Dermis microvascular lymphatic vessel endothelial cell (primary cell): ENCODE data around the gene ZNF213. TPM values are rescaled to one million over a fixed set of nuclear protein-coding genes. Genes with fewer than 3 reads are reported as not detected.
A peak's percentile ranks its signal among the peaks of the same experiment; 100 is the strongest.

Experiments used
- DNase-seq, 2 donors: peaks; one replicate each; pipeline versions ENCODE4 v3.0.0 to v3.0.0-alpha.2; 2010; ENCODE audit warnings: low read depth in 2 of 2
- total RNA-seq: library from RNA; depleted of rRNA; stranded (reverse); fragments of >200 nt; gene quantifications from 2 replicates; pipeline ENCODE4 v1.2.1, GENCODE V29; 2014

The ZNF213 gene
- total RNA-seq, 1 donor from 2014 or later = 2.8 TPM

GRCh38 chr16:3190949-3191353, 56.1 kb downstream of the ZNF213 start:
- peak in 1 of 2 donors; percentile 13 for DNase-seq

Other genes starting within 250 kb of the ZNF213 start
- 19.0 and 26.6 TPM in 2 replicates for gene FLYWCH1, start 223.1 kb upstream of the ZNF213 start, total RNA-seq
- gene KREMEN2, start 170.8 kb upstream of the ZNF213 start, total RNA-seq = not detected in 2 replicates
- gene PAQR4, start 165.7 kb upstream of the ZNF213 start, total RNA-seq = 4.8 and 7.4 TPM in 2 replicates
- gene PKMYT1, start 154.6 kb upstream of the ZNF213 start, total RNA-seq = 2.5 and 3.6 TPM in 2 replicates
- gene CLDN9, start 122.1 kb upstream of the ZNF213 start, total RNA-seq = not detected in 2 replicates
- not detected in 2 replicates for gene CLDN6, start 116.8 kb upstream of the ZNF213 start, total RNA-seq
- gene TNFRSF12A, start 114.7 kb upstream of the ZNF213 start, total RNA-seq = 39.8 and 50.3 TPM in 2 replicates
- gene HCFC1R1, start 111.1 kb upstream of the ZNF213 start, total RNA-seq = 3.1 and 4.4 TPM in 2 replicates
- gene THOC6, start 111.0 kb upstream of the ZNF213 start, total RNA-seq = 22.2 and 24.3 TPM in 2 replicates
- gene BICDL2, start 98.1 kb upstream of the ZNF213 start, total RNA-seq = not detected in 2 replicates
- under 0.01 and 0.13 TPM in 2 replicates for gene MMP25, start 88.5 kb upstream of the ZNF213 start, total RNA-seq
- gene IL32, start 69.4 kb upstream of the ZNF213 start, total RNA-seq = 52.0 and 53.5 TPM in 2 replicates
- not detected in 2 replicates for gene ZSCAN10, start 35.7 kb upstream of the ZNF213 start, total RNA-seq
- 14.9 and 17.2 TPM in 2 replicates for gene ZNF205, start 22.4 kb upstream of the ZNF213 start, total RNA-seq
- gene OR1F1, start 53.2 kb downstream of the ZNF213 start, total RNA-seq = not detected in 2 replicates
- gene ZNF200, start 100.1 kb downstream of the ZNF213 start, total RNA-seq = 8.2 and 9.4 TPM in 2 replicates
- gene MEFV, start 121.6 kb downstream of the ZNF213 start, total RNA-seq = under 0.01 TPM in 1 of 2 replicates, not detected in the other
- 31.2 and 46.8 TPM in 2 replicates for gene ZNF263, start 148.5 kb downstream of the ZNF213 start, total RNA-seq
- gene TIGD7, start 170.4 kb downstream of the ZNF213 start, total RNA-seq = 2.8 and 2.9 TPM in 2 replicates
- gene ZNF75A, start 170.5 kb downstream of the ZNF213 start, total RNA-seq = 10.1 and 13.7 TPM in 2 replicates
- under 0.01 TPM in 1 of 2 replicates, not detected in the other for gene OR2C1, start 220.9 kb downstream of the ZNF213 start, total RNA-seq